GM21717 (cell line): ENCODE data around the gene GANAB.

Experiments
- ATAC-seq: cut with Tn5 transposase; IDR thresholded peaks from one replicate; pipeline ENCODE4 v1.9.1; 2021; ENCODE audit warnings: mild to moderate bottlenecking, moderate library complexity; ENCODE audit not compliant: unreplicated experiment

GANAB gene

DNA sequence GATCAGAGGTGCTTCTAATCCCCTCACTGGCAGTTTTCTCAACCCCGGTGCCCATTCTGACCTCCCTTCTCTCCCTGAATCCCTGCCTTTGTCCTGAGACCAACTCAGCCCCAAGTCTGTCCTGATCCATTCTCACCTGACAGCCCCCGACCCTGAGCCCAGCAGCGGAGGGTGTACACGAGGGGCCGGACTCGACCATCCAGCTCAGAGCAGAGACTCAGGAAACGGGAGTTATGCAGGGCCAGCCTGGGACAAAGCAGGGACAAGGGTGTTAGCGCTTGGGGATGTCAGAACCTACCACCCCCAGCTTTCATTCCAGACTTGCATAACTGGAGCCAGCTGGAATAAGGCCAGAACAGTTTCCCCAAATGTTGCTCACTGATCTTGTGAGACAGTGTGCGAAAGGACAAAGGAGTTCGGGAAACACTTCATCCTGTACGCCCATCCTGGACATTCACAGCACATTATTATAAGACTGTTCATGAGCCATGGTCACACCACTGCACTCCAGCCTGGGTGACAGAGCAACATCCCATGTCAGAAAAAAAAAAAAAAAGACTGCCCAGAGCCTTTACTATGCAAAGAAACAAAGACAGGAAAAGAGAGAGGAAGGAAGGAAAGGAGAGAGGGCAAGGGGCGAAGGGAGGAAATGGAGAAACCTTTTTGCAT is 69.2 kb downstream of the GANAB start:
- no peak for ATAC-seq

- ATAC-seq, result no peak
These were observed 70.6 kb downstream of the GANAB start for GRCh38 chr11:62575837-62576236.

DNA sequence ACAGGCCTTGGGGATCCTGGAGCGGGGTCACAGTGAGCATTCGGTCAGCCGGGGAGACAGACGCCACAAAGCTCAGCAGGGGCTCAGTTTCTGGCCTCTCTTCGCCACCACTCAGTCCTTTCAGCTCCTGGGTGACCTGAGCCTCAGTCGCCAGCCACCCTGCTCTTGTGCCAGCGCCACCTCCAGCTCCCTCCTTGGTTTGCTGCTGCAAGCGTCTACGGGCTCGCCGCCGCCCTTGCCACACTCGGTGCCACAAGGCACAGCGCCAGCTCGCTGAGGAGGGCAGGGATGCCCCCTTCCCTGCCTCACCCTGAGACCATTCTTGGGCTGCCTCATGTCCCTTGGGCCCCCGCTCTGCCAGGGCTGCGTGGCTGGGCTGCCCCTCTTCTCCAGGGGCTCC is 71.3 kb downstream of the GANAB start:
- no peak for ATAC-seq
